HepG2 (cell line): Measurements from ENCODE around the gene RPL3. TPM values are rescaled to one million over a fixed set of nuclear protein-coding genes. Genes with fewer than 3 reads are reported as not detected.

Experiments
- AHDC1 ChIP-seq: sonication (generic); formaldehyde crosslinking; IDR thresholded peaks from 2 replicates; pipeline ENCODE4 v1.5.1; 2020; ENCODE audit warnings: mild to moderate bottlenecking, missing genetic modification reagents, borderline replicate concordance
- ARID3A ChIP-seq: IDR thresholded peaks from 2 replicates; pipeline ENCODE4 v1.6.1; 2012; ENCODE audit warnings: low read depth, low read length, improper control_type of control experiment
- FOXA1 ChIP-seq, 2 experiments: fragments of 450-650 bp in 1 of 2; sonication (generic) in 1 of 2; formaldehyde crosslinking in 1 of 2; IDR thresholded peaks; 2 replicates each; pipeline versions ENCODE4 v1.4.0 to v1.6.1; 2016 to 2020; ENCODE audit warnings: missing genetic modification reagents in 1 of 2
- GTF2F1 ChIP-seq: fragments of 150-350 bp; IDR thresholded peaks from 2 replicates; pipeline ENCODE4 v1.6.1; 2014; ENCODE audit warnings: low read length
- HIVEP1 ChIP-seq: sonication (generic); formaldehyde crosslinking; IDR thresholded peaks from 2 replicates; pipeline ENCODE4 v1.4.0; 2020; ENCODE audit warnings: mild to moderate bottlenecking, missing genetic modification reagents
- HOMEZ ChIP-seq: IDR thresholded peaks from 2 replicates; pipeline ENCODE4 v1.6.1; 2016; ENCODE audit warnings: low read depth
- KLF15 ChIP-seq: sonication (generic); formaldehyde crosslinking; IDR thresholded peaks from 2 replicates; pipeline ENCODE4 v1.8.1; 2023; ENCODE audit warnings: borderline replicate concordance, mild to moderate bottlenecking, inconsistent platforms, missing genetic modification reagents, mixed read lengths
- MAZ ChIP-seq, 2 experiments: sonication (generic) in 1 of 2; formaldehyde crosslinking in 1 of 2; IDR thresholded peaks; 2 replicates each; pipeline versions ENCODE4 v1.5.0 to v1.6.1; 2012 to 2020; ENCODE audit warnings: low read depth in 2 of 2, mild to moderate bottlenecking in 2 of 2, borderline replicate concordance in 1 of 2, improper control_type of control experiment in 1 of 2, low read length in 1 of 2, missing genetic modification reagents in 1 of 2, moderate library complexity in 1 of 2
- MED1 ChIP-seq: sonication (generic); formaldehyde crosslinking; IDR thresholded peaks from 2 replicates; pipeline ENCODE4 v1.4.0; 2020; ENCODE audit warnings: missing genetic modification reagents
- NFE2 ChIP-seq: sonication (generic); formaldehyde crosslinking; IDR thresholded peaks from 2 replicates; pipeline ENCODE4 v1.4.0; 2020; ENCODE audit warnings: missing genetic modification reagents
- NFYB ChIP-seq: sonication (generic); formaldehyde crosslinking; IDR thresholded peaks from 2 replicates; pipeline ENCODE4 v1.4.0; 2020; ENCODE audit warnings: missing genetic modification reagents
- REPIN1 ChIP-seq: sonication (generic); formaldehyde crosslinking; IDR thresholded peaks from 2 replicates; pipeline ENCODE4 v1.8.0; 2022; ENCODE audit warnings: missing genetic modification reagents, low read depth, mild to moderate bottlenecking, borderline replicate concordance
- SNAPC2 ChIP-seq: sonication (generic); formaldehyde crosslinking; IDR thresholded peaks from 2 replicates; pipeline ENCODE4 v1.8.1; 2022; ENCODE audit warnings: mild to moderate bottlenecking, missing genetic modification reagents
- U2AF1 ChIP-seq: fragments of 200-400 bp; formaldehyde crosslinking; optimal IDR thresholded peaks from 2 replicates; pipeline ENCODE3; 2017; ENCODE audit warnings: mild to moderate bottlenecking, low read depth, low read length
- ZC3H4 ChIP-seq: sonication (generic); formaldehyde crosslinking; IDR thresholded peaks from 2 replicates; pipeline ENCODE4 v1.4.0; 2020; ENCODE audit warnings: missing genetic modification reagents, borderline replicate concordance
- ZNF460 ChIP-seq: sonication (generic); formaldehyde crosslinking; IDR thresholded peaks from 2 replicates; pipeline ENCODE4 v1.5.1; 2020; ENCODE audit warnings: missing genetic modification reagents, mild to moderate bottlenecking, borderline replicate concordance
- ZNF510 ChIP-seq: sonication (generic); formaldehyde crosslinking; IDR thresholded peaks from 2 replicates; pipeline ENCODE4 v1.4.0; 2020; ENCODE audit warnings: low read depth, mild to moderate bottlenecking, missing genetic modification reagents
- ZNF749 ChIP-seq: sonication (generic); formaldehyde crosslinking; IDR thresholded peaks from 2 replicates; pipeline ENCODE4 v1.8.0; 2022; ENCODE audit warnings: mild to moderate bottlenecking, missing genetic modification reagents, moderate library complexity, borderline replicate concordance
- polyA plus RNA-seq, 8 experiments: library from polyadenylated mRNA; depleted of rRNA in 3 of 8; stranded (reverse) in 7 of 8; unstranded in 1 of 8; fragments of >200 nt; fragmentation: Illumina TruSeq in 4 of 8; extraction: Trizol in 4 of 8; gene quantifications; 2 replicates each; pipeline versions ENCODE4 v1.2.1 to v1.2.3, GENCODE V29; 2011 to 2016; ENCODE audit warnings: low read depth in 4 of 8, missing spikeins in 1 of 8, mixed read lengths in 1 of 8; ENCODE audit not compliant: insufficient read depth in 1 of 8
- total RNA-seq, 5 experiments: library from RNA; depleted of rRNA; stranded (reverse); fragments of >200 nt; fragmentation: Illumina TruSeq; extraction: Trizol; gene quantifications; 2 replicates each; pipeline ENCODE4 v1.2.3, GENCODE V29; 2016; ENCODE audit warnings: low read depth in 1 of 5

The RPL3 gene
- total and polyA plus RNA-seq, 2 of the 13 experiments (the other 11 are each of a cell fraction or from before 2014, with no cell fraction given), result 1,051 to 3,279 TPM

- TF ChIP-seq MAZ (IDR thresholded peaks at IDR 0.05; ENCODE audit: borderline replicate concordance, low read depth, low read length), result peak; percentile 58; the same call in 1 of the 2 replicates
- peak; percentile 66 for TF ChIP-seq MAZ (CRISPR knock-in tag; IDR thresholded peaks at IDR 0.05; ENCODE audit: low read depth)
- TF ChIP-seq FOXA1 (IDR thresholded peaks at IDR 0.05), result no peak
- TF ChIP-seq FOXA1 (CRISPR knock-in tag; IDR thresholded peaks at IDR 0.05), result peak; percentile 31; the same call in 1 of the 2 replicates
- peak; percentile 96 for TF ChIP-seq HIVEP1 (CRISPR knock-in tag)
- TF ChIP-seq U2AF1, result no peak
- no peak for TF ChIP-seq ZC3H4 (CRISPR knock-in tag)
- TF ChIP-seq NFE2, result peak; percentile 83
- peak; percentile 97 for TF ChIP-seq MED1 (CRISPR knock-in tag)
- no peak for TF ChIP-seq ZNF460 (CRISPR knock-in tag)
- no peak for TF ChIP-seq ARID3A
- TF ChIP-seq SNAPC2 (CRISPR knock-in tag), result 0 out of 2 replicates have a peak, but pooled peaks have one; percentile 95
- TF ChIP-seq GTF2F1, result no peak
- peak; percentile 40; the same call in 1 of the 2 replicates for TF ChIP-seq NFYB
- no peak for TF ChIP-seq ZNF749 (CRISPR knock-in tag)
- peak; percentile 36; the same call in 1 of the 2 replicates for TF ChIP-seq ZNF510 (CRISPR knock-in tag)
- TF ChIP-seq KLF15, result no peak
- peak; percentile 62; the same call in 1 of the 2 replicates for TF ChIP-seq REPIN1 (CRISPR knock-in tag)
- peak; percentile 60; the same call in 1 of the 2 replicates for TF ChIP-seq HOMEZ (CRISPR knock-in tag)
- peak; percentile 81; the same call in 1 of the 2 replicates for TF ChIP-seq AHDC1 (CRISPR knock-in tag)
Observed at GRCh38 chr22:39283322-39284141, 35.9 kb downstream of the RPL3 start (continued).
